Measurements from ENCODE around the gene GPR153.

DNA sequence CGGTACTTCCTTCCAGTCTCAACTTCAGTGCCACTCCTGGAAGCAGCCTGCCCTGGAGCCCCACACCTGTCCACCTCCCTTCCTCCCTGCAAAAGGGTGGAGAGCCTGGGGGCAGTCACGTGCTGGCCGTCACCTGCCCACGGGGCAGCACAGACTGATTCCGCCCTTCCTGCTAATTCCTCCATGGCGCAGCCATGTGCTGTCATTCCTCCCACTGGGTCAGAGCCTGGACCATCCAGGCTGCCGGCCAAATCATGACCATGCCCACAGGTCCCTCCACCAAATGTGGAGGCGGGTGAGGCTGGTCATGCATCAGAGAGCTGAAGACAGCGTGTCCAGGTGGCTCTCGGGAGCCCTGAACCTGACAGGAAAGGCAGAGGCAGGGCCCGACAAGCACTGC is 24.4 kb upstream of the GPR153 start:
- TF ChIP-seq, protein P1, sequence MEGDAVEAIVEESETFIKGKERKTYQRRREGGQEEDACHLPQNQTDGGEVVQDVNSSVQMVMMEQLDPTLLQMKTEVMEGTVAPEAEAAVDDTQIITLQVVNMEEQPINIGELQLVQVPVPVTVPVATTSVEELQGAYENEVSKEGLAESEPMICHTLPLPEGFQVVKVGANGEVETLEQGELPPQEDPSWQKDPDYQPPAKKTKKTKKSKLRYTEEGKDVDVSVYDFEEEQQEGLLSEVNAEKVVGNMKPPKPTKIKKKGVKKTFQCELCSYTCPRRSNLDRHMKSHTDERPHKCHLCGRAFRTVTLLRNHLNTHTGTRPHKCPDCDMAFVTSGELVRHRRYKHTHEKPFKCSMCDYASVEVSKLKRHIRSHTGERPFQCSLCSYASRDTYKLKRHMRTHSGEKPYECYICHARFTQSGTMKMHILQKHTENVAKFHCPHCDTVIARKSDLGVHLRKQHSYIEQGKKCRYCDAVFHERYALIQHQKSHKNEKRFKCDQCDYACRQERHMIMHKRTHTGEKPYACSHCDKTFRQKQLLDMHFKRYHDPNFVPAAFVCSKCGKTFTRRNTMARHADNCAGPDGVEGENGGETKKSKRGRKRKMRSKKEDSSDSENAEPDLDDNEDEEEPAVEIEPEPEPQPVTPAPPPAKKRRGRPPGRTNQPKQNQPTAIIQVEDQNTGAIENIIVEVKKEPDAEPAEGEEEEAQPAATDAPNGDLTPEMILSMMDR (IDR thresholded peaks at IDR 0.05): no peak
- TF ChIP-seq POLR2A (IDR thresholded peaks at IDR 0.05): no peak

All from Peyer's patch (tissue), 4 donors.